ENCODE measurements around the gene TRMT11.

DNA sequence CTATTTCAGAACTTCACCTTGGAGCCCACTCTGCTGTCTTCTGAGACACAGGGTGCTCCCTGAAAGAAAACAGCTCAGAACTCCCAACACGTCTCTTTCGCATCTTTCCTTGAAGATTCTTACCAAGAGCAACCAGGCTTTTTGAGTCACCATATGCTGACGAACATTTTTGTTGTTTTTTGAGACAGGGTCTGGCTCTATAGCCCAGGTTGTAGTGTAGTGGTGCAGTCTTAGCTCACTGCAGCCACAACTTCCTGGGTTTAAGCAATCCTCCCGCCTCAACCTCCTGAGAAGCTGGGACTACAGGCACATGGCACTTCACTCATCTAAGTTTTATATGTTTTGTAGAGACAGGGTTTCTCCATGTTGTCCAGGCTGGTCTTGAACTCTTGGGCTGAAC lies 68.5 kb downstream of the TRMT11 start:
- TF ChIP-seq ZSCAN23 (tag by site-specific recombination; IDR thresholded peaks at IDR 0.05) (no peak), ZFP41 (tag by site-specific recombination; IDR thresholded peaks at IDR 0.05; ENCODE audit: borderline replicate concordance) (no peak), ZNF174 (tag by site-specific recombination; IDR thresholded peaks at IDR 0.05) (no peak), ZNF292 (tag by site-specific recombination; IDR thresholded peaks at IDR 0.05; ENCODE audit: borderline replicate concordance, low read depth) (no peak), ZNF623 (tag by site-specific recombination; IDR thresholded peaks at IDR 0.05) (no peak), ZNF555 (tag by site-specific recombination; conservative IDR thresholded peaks at IDR 0.05) (no peak), SP2 (tag by site-specific recombination; IDR thresholded peaks at IDR 0.05) (no peak)
- TF ChIP-seq, protein P1, sequence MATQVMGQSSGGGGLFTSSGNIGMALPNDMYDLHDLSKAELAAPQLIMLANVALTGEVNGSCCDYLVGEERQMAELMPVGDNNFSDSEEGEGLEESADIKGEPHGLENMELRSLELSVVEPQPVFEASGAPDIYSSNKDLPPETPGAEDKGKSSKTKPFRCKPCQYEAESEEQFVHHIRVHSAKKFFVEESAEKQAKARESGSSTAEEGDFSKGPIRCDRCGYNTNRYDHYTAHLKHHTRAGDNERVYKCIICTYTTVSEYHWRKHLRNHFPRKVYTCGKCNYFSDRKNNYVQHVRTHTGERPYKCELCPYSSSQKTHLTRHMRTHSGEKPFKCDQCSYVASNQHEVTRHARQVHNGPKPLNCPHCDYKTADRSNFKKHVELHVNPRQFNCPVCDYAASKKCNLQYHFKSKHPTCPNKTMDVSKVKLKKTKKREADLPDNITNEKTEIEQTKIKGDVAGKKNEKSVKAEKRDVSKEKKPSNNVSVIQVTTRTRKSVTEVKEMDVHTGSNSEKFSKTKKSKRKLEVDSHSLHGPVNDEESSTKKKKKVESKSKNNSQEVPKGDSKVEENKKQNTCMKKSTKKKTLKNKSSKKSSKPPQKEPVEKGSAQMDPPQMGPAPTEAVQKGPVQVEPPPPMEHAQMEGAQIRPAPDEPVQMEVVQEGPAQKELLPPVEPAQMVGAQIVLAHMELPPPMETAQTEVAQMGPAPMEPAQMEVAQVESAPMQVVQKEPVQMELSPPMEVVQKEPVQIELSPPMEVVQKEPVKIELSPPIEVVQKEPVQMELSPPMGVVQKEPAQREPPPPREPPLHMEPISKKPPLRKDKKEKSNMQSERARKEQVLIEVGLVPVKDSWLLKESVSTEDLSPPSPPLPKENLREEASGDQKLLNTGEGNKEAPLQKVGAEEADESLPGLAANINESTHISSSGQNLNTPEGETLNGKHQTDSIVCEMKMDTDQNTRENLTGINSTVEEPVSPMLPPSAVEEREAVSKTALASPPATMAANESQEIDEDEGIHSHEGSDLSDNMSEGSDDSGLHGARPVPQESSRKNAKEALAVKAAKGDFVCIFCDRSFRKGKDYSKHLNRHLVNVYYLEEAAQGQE (tag by site-specific recombination; IDR thresholded peaks at IDR 0.05): no peak
- TF ChIP-seq, protein P2, sequence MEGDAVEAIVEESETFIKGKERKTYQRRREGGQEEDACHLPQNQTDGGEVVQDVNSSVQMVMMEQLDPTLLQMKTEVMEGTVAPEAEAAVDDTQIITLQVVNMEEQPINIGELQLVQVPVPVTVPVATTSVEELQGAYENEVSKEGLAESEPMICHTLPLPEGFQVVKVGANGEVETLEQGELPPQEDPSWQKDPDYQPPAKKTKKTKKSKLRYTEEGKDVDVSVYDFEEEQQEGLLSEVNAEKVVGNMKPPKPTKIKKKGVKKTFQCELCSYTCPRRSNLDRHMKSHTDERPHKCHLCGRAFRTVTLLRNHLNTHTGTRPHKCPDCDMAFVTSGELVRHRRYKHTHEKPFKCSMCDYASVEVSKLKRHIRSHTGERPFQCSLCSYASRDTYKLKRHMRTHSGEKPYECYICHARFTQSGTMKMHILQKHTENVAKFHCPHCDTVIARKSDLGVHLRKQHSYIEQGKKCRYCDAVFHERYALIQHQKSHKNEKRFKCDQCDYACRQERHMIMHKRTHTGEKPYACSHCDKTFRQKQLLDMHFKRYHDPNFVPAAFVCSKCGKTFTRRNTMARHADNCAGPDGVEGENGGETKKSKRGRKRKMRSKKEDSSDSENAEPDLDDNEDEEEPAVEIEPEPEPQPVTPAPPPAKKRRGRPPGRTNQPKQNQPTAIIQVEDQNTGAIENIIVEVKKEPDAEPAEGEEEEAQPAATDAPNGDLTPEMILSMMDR (tag by site-specific recombination; IDR thresholded peaks at IDR 0.05): no peak
- TF ChIP-seq, protein P3, sequence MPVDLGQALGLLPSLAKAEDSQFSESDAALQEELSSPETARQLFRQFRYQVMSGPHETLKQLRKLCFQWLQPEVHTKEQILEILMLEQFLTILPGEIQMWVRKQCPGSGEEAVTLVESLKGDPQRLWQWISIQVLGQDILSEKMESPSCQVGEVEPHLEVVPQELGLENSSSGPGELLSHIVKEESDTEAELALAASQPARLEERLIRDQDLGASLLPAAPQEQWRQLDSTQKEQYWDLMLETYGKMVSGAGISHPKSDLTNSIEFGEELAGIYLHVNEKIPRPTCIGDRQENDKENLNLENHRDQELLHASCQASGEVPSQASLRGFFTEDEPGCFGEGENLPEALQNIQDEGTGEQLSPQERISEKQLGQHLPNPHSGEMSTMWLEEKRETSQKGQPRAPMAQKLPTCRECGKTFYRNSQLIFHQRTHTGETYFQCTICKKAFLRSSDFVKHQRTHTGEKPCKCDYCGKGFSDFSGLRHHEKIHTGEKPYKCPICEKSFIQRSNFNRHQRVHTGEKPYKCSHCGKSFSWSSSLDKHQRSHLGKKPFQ (tag by site-specific recombination; IDR thresholded peaks at IDR 0.05): no peak
- TF ChIP-seq, protein P4, sequence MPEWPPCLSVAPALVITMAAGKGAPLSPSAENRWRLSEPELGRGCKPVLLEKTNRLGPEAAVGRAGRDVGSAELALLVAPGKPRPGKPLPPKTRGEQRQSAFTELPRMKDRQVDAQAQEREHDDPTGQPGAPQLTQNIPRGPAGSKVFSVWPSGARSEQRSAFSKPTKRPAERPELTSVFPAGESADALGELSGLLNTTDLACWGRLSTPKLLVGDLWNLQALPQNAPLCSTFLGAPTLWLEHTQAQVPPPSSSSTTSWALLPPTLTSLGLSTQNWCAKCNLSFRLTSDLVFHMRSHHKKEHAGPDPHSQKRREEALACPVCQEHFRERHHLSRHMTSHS (tag by site-specific recombination; IDR thresholded peaks at IDR 0.05): no peak
- TF ChIP-seq, protein P5, sequence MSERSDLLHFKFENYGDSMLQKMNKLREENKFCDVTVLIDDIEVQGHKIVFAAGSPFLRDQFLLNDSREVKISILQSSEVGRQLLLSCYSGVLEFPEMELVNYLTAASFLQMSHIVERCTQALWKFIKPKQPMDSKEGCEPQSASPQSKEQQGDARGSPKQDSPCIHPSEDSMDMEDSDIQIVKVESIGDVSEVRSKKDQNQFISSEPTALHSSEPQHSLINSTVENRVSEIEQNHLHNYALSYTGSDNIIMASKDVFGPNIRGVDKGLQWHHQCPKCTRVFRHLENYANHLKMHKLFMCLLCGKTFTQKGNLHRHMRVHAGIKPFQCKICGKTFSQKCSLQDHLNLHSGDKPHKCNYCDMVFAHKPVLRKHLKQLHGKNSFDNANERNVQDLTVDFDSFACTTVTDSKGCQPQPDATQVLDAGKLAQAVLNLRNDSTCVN (tag by site-specific recombination; optimal IDR thresholded peaks at IDR 0.05): no peak
- TF ChIP-seq, protein P6, sequence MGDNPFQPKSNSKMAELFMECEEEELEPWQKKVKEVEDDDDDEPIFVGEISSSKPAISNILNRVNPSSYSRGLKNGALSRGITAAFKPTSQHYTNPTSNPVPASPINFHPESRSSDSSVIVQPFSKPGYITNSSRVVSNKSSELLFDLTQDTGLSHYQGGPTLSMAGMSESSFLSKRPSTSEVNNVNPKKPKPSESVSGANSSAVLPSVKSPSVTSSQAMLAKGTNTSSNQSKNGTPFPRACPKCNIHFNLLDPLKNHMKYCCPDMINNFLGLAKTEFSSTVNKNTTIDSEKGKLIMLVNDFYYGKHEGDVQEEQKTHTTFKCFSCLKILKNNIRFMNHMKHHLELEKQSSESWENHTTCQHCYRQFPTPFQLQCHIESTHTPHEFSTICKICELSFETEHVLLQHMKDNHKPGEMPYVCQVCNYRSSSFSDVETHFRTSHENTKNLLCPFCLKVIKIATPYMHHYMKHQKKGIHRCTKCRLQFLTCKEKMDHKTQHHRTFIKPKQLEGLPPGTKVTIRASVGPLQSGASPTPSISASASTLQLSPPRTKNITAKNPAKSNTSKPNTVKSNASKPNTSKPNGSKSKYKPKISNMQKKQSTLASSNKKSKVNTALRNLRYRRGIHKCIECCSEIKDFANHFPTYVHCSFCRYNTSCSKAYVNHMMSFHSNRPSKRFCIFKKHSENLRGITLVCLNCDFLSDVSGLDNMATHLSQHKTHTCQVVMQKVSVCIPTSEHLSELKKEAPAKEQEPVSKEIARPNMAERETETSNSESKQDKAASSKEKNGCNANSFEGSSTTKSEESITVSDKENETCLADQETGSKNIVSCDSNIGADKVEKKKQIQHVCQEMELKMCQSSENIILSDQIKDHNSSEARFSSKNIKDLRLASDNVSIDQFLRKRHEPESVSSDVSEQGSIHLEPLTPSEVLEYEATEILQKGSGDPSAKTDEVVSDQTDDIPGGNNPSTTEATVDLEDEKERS (tag by site-specific recombination; IDR thresholded peaks at IDR 0.05): no peak
